A673 (cell line): Measurements from ENCODE around the gene UAP1L1. TPM values are rescaled to one million over a fixed set of nuclear protein-coding genes. Genes with fewer than 3 reads are reported as not detected.

ENCODE experiments used
- BruUV-seq: library from RNA; stranded (reverse); fragments of 400-500 nt; replicated peaks from 2 replicates; lab custom pipeline; 2021; lab: Mats Ljungman, UMichigan
- CTCF ChIA-PET: fragments of 300-600 bp; sonication (Branson Sonifier 250); formaldehyde crosslinking; loops from one replicate; lab custom pipeline; 2022; ENCODE audit warnings: antibody characterized with exemption; lab: Charles Lee
- POLR2A ChIA-PET: fragments of 300-600 bp; sonication (Branson Sonifier 250); formaldehyde crosslinking; loops from one replicate; lab custom pipeline; 2022; ENCODE audit warnings: antibody characterized with exemption; ENCODE audit not compliant: low non-redundant PET; lab: Charles Lee
- DNase-seq: peaks from one replicate; pipeline ENCODE4 v3.0.0-alpha.2; 2015; ENCODE audit warnings: low spot score
- H3K27ac ChIP-seq: fragments of 200-600 bp; sonication (generic); 2 replicates; pipeline ENCODE4 v1.5.1; 2016; ENCODE audit warnings: mixed run types, low read depth, mild to moderate bottlenecking, mixed read lengths, antibody characterized with exemption, low read length; ENCODE audit not compliant: poor library complexity, severe bottlenecking
- H3K27me3 ChIP-seq: fragments of 200-600 bp; sonication (generic); replicated peaks from 2 replicates; pipeline ENCODE4 v1.6.1; 2017; ENCODE audit warnings: mixed run types, low read depth, mild to moderate bottlenecking, mixed read lengths, antibody characterized with exemption, low read length; ENCODE audit not compliant: insufficient read depth, poor library complexity
- H3K36me3 ChIP-seq: fragments of 200-600 bp; sonication (generic); 2 replicates; pipeline ENCODE4 v1.6.1; 2016; ENCODE audit warnings: mixed run types, mild to moderate bottlenecking, mixed read lengths, antibody characterized with exemption, low read length; ENCODE audit not compliant: insufficient read depth, poor library complexity, severe bottlenecking
- H3K4me1 ChIP-seq: fragments of 200-600 bp; sonication (generic); 2 replicates; pipeline ENCODE4 v1.6.1; 2017; ENCODE audit warnings: mixed run types, mild to moderate bottlenecking, mixed read lengths, antibody characterized with exemption, low read length; ENCODE audit not compliant: insufficient read depth, poor library complexity, severe bottlenecking
- H3K4me3 ChIP-seq: fragments of 200-600 bp; sonication (generic); 2 replicates; pipeline ENCODE4 v1.5.1; 2016; ENCODE audit warnings: low read depth, mixed run types, mild to moderate bottlenecking, mixed read lengths, low read length; ENCODE audit not compliant: poor library complexity, severe bottlenecking
- H3K9me3 ChIP-seq: fragments of 200-600 bp; sonication (generic); 2 replicates; pipeline ENCODE4 v1.6.1; 2016; ENCODE audit warnings: mixed run types, low read depth, mild to moderate bottlenecking, mixed read lengths, antibody characterized with exemption, low read length; ENCODE audit not compliant: poor library complexity, severe bottlenecking
- EZH2 ChIP-seq: fragments of 200-600 bp; sonication (generic); IDR thresholded peaks from 2 replicates; pipeline ENCODE4 v1.6.1; 2017; ENCODE audit warnings: borderline replicate concordance, low read depth, mild to moderate bottlenecking, mixed read lengths, antibody characterized with exemption, low read length; ENCODE audit not compliant: poor library complexity, severe bottlenecking
- intact Hi-C: fragments of 100-400 bp; cut with micrococcal nuclease; formaldehyde crosslinking; loops from one replicate; pipeline ENCODE4 v1.10.0; 2022; ENCODE audit not compliant: unreplicated experiment
- total RNA-seq: library from RNA; stranded (reverse); gene quantifications from 2 replicates; pipeline ENCODE4 v1.2.3, GENCODE V29; 2021
- TF ChIP-seq, protein P1 (sequence below): fragments of 300-800, 200-600 bp; sonication (generic); conservative IDR thresholded peaks from 2 replicates; pipeline ENCODE4 v1.5.1; 2017; ENCODE audit warnings: low read depth, mild to moderate bottlenecking, antibody characterized with exemption, low read length, moderate library complexity, mixed read lengths

Gene UAP1L1
- total RNA-seq, 1 experiment from 2014 or later, result 11.2 TPM

DNA sequence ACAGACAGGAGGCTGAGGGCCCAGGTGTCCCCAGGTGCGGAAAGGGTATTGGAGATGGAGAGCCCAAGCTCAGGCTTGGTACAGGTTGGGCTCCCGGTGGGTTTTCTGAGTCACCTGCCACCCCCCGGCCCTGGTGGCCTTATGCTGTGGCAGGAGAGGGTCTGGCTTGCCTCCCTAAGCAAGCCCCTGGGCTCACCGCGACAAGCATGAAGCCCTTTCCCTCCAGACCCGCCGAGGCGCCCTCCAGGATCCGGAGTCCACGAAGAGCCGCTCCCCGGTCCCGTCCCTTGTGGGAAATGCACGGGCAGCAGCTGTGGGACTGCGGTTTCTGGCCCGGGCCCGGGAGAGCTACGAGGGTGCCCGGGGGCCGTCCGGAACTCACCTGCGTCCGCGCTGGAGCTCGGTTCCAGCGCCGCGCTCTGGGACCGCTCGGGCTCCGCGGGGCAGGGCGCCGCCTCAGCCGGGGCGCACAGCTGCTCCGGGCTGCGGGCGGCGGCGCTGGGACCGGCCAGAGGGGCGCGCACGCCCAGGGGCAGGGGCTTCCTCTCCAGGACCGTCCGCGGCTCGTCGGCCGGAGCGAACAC is 7.7 kb upstream of the UAP1L1 start:
- Histone ChIP-seq H3K9me3 (no peaks in the 10 kb centered on the region), H3K4me1 (peaks cover 15% of the 10 kb centered on the region), H3K36me3 (peaks cover 7% of the 10 kb centered on the region), H3K4me3 (peak overlapping the region; percentile 61), H3K27me3 (no peaks in the 10 kb centered on the region), H3K27ac (peak overlapping the region; percentile 68)
- BruUV-seq, result no TSS peak
- TF ChIP-seq, protein P1, sequence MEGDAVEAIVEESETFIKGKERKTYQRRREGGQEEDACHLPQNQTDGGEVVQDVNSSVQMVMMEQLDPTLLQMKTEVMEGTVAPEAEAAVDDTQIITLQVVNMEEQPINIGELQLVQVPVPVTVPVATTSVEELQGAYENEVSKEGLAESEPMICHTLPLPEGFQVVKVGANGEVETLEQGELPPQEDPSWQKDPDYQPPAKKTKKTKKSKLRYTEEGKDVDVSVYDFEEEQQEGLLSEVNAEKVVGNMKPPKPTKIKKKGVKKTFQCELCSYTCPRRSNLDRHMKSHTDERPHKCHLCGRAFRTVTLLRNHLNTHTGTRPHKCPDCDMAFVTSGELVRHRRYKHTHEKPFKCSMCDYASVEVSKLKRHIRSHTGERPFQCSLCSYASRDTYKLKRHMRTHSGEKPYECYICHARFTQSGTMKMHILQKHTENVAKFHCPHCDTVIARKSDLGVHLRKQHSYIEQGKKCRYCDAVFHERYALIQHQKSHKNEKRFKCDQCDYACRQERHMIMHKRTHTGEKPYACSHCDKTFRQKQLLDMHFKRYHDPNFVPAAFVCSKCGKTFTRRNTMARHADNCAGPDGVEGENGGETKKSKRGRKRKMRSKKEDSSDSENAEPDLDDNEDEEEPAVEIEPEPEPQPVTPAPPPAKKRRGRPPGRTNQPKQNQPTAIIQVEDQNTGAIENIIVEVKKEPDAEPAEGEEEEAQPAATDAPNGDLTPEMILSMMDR, result no peak
- no peak for TF ChIP-seq EZH2
- no peak for DNase-seq
- ChIA-PET POLR2A (interaction anchor here (0.7 kb wide), 1 partner anchor 17 kb away, joined by 7 read pairs; the partner anchor contains the start of gene MAN1B1), CTCF (interaction anchor here (0.6 to 1.8 kb wide), 4 partner anchors 17 to 369 kb away, joined by 3 to 4 read pairs (median 4); no protein-coding TSS in a partner anchor)
- intact Hi-C loops, result no loop called here

DNA sequence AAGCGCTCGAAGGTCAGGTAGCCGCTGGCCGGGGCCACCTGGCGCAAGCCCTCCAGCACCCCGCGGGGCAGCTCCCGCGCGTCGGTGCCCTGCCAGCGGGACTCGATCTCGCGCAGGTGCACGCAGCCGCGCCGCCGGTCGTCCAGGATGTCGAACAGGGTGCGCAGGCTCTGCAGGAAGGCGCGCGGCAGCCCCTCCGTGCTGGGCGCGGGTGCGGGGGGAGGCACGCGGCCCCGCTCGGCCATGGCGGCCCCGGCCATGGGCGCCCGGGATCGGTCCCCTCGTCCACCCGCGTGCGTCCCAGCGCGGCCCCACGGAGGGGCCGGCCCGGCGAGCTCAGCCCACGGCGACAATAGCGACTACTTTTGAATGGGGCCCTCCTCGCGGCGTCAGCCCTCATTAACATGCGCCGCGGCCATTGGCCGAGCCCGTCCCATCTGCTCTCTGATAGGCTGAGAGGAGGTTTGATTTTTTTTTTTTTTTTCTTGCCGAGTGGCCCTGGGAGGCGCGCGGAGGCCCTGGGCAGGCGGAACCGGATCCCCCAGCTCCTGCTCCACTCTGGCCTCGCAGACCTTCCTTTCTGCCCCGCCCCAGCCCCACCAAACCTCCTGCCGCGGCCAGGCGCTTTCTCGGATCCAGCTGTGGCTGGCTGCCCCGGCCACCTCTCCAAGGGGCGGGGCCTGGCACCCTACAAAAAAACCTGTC is 7.0 kb upstream of the UAP1L1 start, which contains the start of gene SAPCD2:
TSS of gene SAPCD2 (minus strand) at position 357 of the 705 bp plus-strand sequence. CDS start at position 260, 97 bp downstream.
- no TSS peak for BruUV-seq
- Histone ChIP-seq H3K4me1 (peaks cover 15% of the 10 kb centered on the region), H3K27ac (peak within 1 kb of the TSS; percentile 68), H3K27me3 (no peaks in the 10 kb centered on the region), H3K4me3 (peak within 1 kb of the TSS; percentile 61), H3K9me3 (no peaks in the 10 kb centered on the region), H3K36me3 (peaks cover under 1% of the 10 kb centered on the region)
- peak; percentile 95 for DNase-seq
- TF ChIP-seq, protein P1, result no peak
- no peak for TF ChIP-seq EZH2
- intact Hi-C loops, result no loop called here
- POLR2A ChIA-PET, result interaction anchor here (0.5 to 0.7 kb wide), 5 partner anchors 16 to 281 kb away, joined by 3 to 7 read pairs (median 4); partner anchors contain the start of gene MAN1B1
- CTCF ChIA-PET, result interaction anchor here (0.7 to 1.8 kb wide), 6 partner anchors 18 to 236 kb away, joined by 3 to 6 read pairs (median 4); no protein-coding TSS in a partner anchor

DNA sequence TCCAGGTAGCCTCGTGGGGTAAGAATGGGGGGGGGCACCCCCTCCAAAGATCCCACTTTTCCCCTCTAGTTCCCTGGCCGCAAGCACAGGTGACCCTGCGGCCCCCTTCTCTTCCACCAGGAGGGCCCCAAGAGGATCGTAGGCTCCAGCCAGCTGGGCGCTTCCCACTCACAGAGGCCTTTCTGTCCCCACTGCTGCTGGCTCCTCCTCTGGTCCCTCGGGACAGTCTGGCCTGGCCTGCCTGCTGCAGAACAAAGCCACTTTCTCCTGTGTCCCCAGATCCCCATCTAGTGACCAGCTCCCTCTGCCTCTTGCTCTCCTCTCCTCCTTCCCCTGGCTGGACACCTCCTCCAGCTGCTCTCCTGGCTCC is 6.4 kb upstream of the UAP1L1 start:
- TF ChIP-seq EZH2, result no peak
- TF ChIP-seq, protein P1, result no peak
- CTCF ChIA-PET, result interaction anchor here (0.6 to 1.8 kb wide), 4 partner anchors 23 to 236 kb away, joined by 3 to 5 read pairs (median 4); no protein-coding TSS in a partner anchor
- H3K4me1 ChIP-seq, result peaks cover 15% of the 10 kb centered on the region
- H3K27ac ChIP-seq, result peak overlapping the region; percentile 68
- intact Hi-C loops, result no loop called here
- POLR2A ChIA-PET, result interaction anchor here (0.6 to 0.7 kb wide), 2 partner anchors 57 to 281 kb away, joined by 3 read pairs; no protein-coding TSS in a partner anchor
- no peaks in the 10 kb centered on the region for H3K36me3 ChIP-seq
- BruUV-seq, result no TSS peak
- H3K4me3 ChIP-seq, result peak overlapping the region; percentile 61
- no peaks in the 10 kb centered on the region for H3K27me3 ChIP-seq
- DNase-seq, result no peak
- no peaks in the 10 kb centered on the region for H3K9me3 ChIP-seq
